ENCODE results near the gene GLRA1. TPM values are rescaled to one million over a fixed set of nuclear protein-coding genes. Genes with fewer than 3 reads are reported as not detected.

GLRA1 gene
- total and polyA plus RNA-seq, 2 of the 4 experiments (the other 2 are of a cell fraction): not detected

- DNase-seq: no peak
- H3K36me3 ChIP-seq (ENCODE audit: control insufficient read depth, insufficient read depth, low read length): no peaks in the 10 kb centered on the region
- in situ Hi-C loops (cut with MboI; ENCODE audit: low sequenced_read_pairs) (no loop called here), dilution Hi-C loops (cut with HindIII; ENCODE audit: low sequenced_read_pairs, unreplicated experiment) (no loop called here), intact Hi-C loops (cut with micrococcal nuclease) (no loop called here)
- no peak overlapping the region for H2AFZ ChIP-seq (replicated peaks; ENCODE audit: low read length, poor library complexity)
- H4K91ac ChIP-seq (ENCODE audit: insufficient read depth, low read depth, low read length): no peak overlapping the region
- WGBS, 2 experiments (ENCODE audit: extremely low coverage in 2 of 2, insufficient read length in 1 of 2): no CpG with 5 or more reads among the region's 1 CpG
- no peak overlapping the region for H4K5ac ChIP-seq (ENCODE audit: low read depth, low read length)
- H4K20me1 ChIP-seq (ENCODE audit: insufficient read depth, low read length): no peaks in the 10 kb centered on the region
- no peaks in the 10 kb centered on the region for H3K79me1 ChIP-seq (ENCODE audit: low read depth in 1 of 2, low read length in 2 of 2)
- no peak overlapping the region for H3K4me2 ChIP-seq (ENCODE audit: low read depth, low read length)
- H3K9ac ChIP-seq (ENCODE audit: low read depth, low read length): no peak overlapping the region
- H3K4me3 ChIP-seq (ENCODE audit: insufficient read depth, low read depth, low read length): no peak overlapping the region
- no peaks in the 10 kb centered on the region for H3K9me3 ChIP-seq (ENCODE audit: control insufficient read depth, insufficient read depth, low read length)
- ChIA-PET CTCF (no interaction called here), POLR2A (ENCODE audit: unreplicated experiment) (no interaction called here)
- no peak overlapping the region for H3K23ac ChIP-seq (ENCODE audit: low read depth, low read length)
- no peak overlapping the region for H3K14ac ChIP-seq (replicated peaks; ENCODE audit: low read depth, low read length)
- H2BK20ac ChIP-seq (ENCODE audit: low read depth, low read length): no peak overlapping the region
- H3K27ac ChIP-seq (ENCODE audit: insufficient read depth, low read length): no peak overlapping the region
- TF ChIP-seq RCOR1 (IDR thresholded peaks at IDR 0.05; ENCODE audit: insufficient replicate concordance, low read length) (no peak), RFX5 (IDR thresholded peaks at IDR 0.05; ENCODE audit: low read depth, low read length) (no peak), USF2 (IDR thresholded peaks at IDR 0.05; ENCODE audit: low read depth, low read length) (no peak), ELK1 (IDR thresholded peaks at IDR 0.05; ENCODE audit: borderline replicate concordance, low read depth, low read length) (no peak), CEBPB (IDR thresholded peaks at IDR 0.05; ENCODE audit: low read depth, low read length) (no peak), MAFK (IDR thresholded peaks at IDR 0.05; ENCODE audit: low read depth, low read length) (no peak), FOS (IDR thresholded peaks at IDR 0.05; ENCODE audit: low read depth, low read length) (no peak), MAZ (IDR thresholded peaks at IDR 0.05; ENCODE audit: borderline replicate concordance, low read depth, low read length) (no peak), NFE2L2 (IDR thresholded peaks at IDR 0.05; ENCODE audit: low read depth, low read length) (no peak), BHLHE40 (IDR thresholded peaks at IDR 0.05; ENCODE audit: low read depth, low read length) (no peak), SMC3 (IDR thresholded peaks at IDR 0.05; ENCODE audit: low read depth, low read length) (no peak), RAD21 (IDR thresholded peaks at IDR 0.05; ENCODE audit: low read length) (no peak), CTCF (conservative IDR thresholded peaks at IDR 0.05; ENCODE audit: low read depth, low read length) (no peak), MXI1 (IDR thresholded peaks at IDR 0.05; ENCODE audit: borderline replicate concordance, low read depth, low read length) (no peak), CHD1 (IDR thresholded peaks at IDR 0.05; ENCODE audit: low read depth, low read length) (no peak), POLR2A (IDR thresholded peaks at IDR 0.05; ENCODE audit: low read depth, low read length) (no peak)
- no peak overlapping the region for H2AK5ac ChIP-seq (ENCODE audit: low read depth, low read length)
- no peak overlapping the region for H2AK9ac ChIP-seq (replicated peaks; ENCODE audit: low read depth, low read length, poor library complexity)
- no peak overlapping the region for H2BK5ac ChIP-seq (ENCODE audit: low read depth, low read length, poor library complexity, severe bottlenecking)
- H3K4me1 ChIP-seq (ENCODE audit: control insufficient read depth, insufficient read depth, low read length): no peaks in the 10 kb centered on the region
- H2BK120ac ChIP-seq (ENCODE audit: low read depth, low read length): no peak overlapping the region
- no peaks in the 10 kb centered on the region for H3K9me1 ChIP-seq (ENCODE audit: insufficient read depth, low read length)
- no peak overlapping the region for H4K8ac ChIP-seq (ENCODE audit: low read depth in 2 of 2, low read length in 2 of 2)
- ATAC-seq (ENCODE audit: low read depth): no peak
- H3K18ac ChIP-seq (ENCODE audit: low read depth, low read length): no peak overlapping the region
- no peak overlapping the region for H3K4ac ChIP-seq (ENCODE audit: low read depth, low read length)
- no TSS peak for BruUV-seq (replicated peaks)
- H2BK15ac ChIP-seq (ENCODE audit: low read depth, low read length): no peak overlapping the region
- H3K27me3 ChIP-seq (ENCODE audit: control insufficient read depth, insufficient read depth, low read length): no peaks in the 10 kb centered on the region
- H3K56ac ChIP-seq (ENCODE audit: extremely low read depth, insufficient read depth, low read length): no peak overlapping the region
These were observed 15.0 kb downstream of the GLRA1 start for GRCh38 chr5:151909628-151910027.
